NK-92 (cell line): ENCODE data around the gene FICD.
"Not testable (repeated sequence)": the region's sequence is repeated elsewhere in the genome, so short reads cannot be mapped to it uniquely, and the experiment has no call there.

ENCODE experiments used
- DNase-seq: peaks from one replicate; lab custom pipeline; 2025; ENCODE audit not compliant: unreplicated experiment; lab: John Stamatoyannopoulos, UW

FICD gene

GRCh38 chr12:108514973-108515814 lies at the start of gene FICD:
Gene FICD, plus strand, starts transcription at chr12:108515277. Its CDS starts 1,696 bp downstream, at chr12:108516973.
- peak; percentile 87 for DNase-seq

GRCh38 chr12:108465417-108465816 lies 49.7 kb upstream of the FICD start:
- no peak for DNase-seq

GRCh38 chr12:108468196-108468968 lies 46.7 kb upstream of the FICD start:
- no peak for DNase-seq

GRCh38 chr12:108473400-108474055 lies 41.5 kb upstream of the FICD start:
- no peak for DNase-seq

GRCh38 chr12:108475396-108475795 lies 39.7 kb upstream of the FICD start:
- no peak for DNase-seq

- DNase-seq: no peak
These were observed 37.8 kb upstream of the FICD start for GRCh38 chr12:108477055-108477880.

GRCh38 chr12:108477881-108478259 lies 37.2 kb upstream of the FICD start:
- no peak for DNase-seq

- DNase-seq: no peak
These were observed 36.4 kb upstream of the FICD start for GRCh38 chr12:108478611-108479206.

- DNase-seq: no peak
These were observed 35.6 kb upstream of the FICD start for GRCh38 chr12:108479364-108480070.

- no peak for DNase-seq
These were observed 32.3 kb upstream of the FICD start for GRCh38 chr12:108482717-108483212.

- DNase-seq: no peak
These were observed 31.6 kb upstream of the FICD start for GRCh38 chr12:108483213-108484059.

- no peak for DNase-seq
These were observed 30.6 kb upstream of the FICD start for GRCh38 chr12:108484431-108484830.

GRCh38 chr12:108484845-108485244 lies 30.2 kb upstream of the FICD start:
- no peak for DNase-seq

GRCh38 chr12:108485371-108485770 lies 29.7 kb upstream of the FICD start:
- DNase-seq: not testable (repeated sequence)

- not testable (repeated sequence) for DNase-seq
These were observed 28.0 kb upstream of the FICD start for GRCh38 chr12:108487029-108487428.

- no peak for DNase-seq
These were observed 23.8 kb upstream of the FICD start for GRCh38 chr12:108491256-108491655.

GRCh38 chr12:108495054-108495453 lies 20.0 kb upstream of the FICD start:
- DNase-seq: no peak

- no peak for DNase-seq
These were observed 19.1 kb upstream of the FICD start for GRCh38 chr12:108495823-108496579.
